Brain microvascular endothelial cell (primary cell): ENCODE data around the gene ANK3.
A peak's percentile ranks its signal among the peaks of the same experiment; 100 is the strongest.

Experiments
- DNase-seq: peaks from one replicate; pipeline ENCODE4 v3.0.0-alpha.2; 2020
- H3K27ac ChIP-seq: fragments of 250-450 bp; sonication (Bioruptor Pico); 2 replicates; pipeline ENCODE4 v1.5.1; 2020; ENCODE audit warnings: mild to moderate bottlenecking, moderate library complexity
- H3K27me3 ChIP-seq: fragments of 250-450 bp; sonication (Bioruptor Pico); replicated peaks from 2 replicates; pipeline ENCODE4 v1.5.1; 2020; ENCODE audit warnings: mild to moderate bottlenecking
- H3K36me3 ChIP-seq: fragments of 250-450 bp; sonication (Bioruptor Pico); replicated peaks from 2 replicates; pipeline ENCODE4 v1.5.1; 2020; ENCODE audit warnings: mild to moderate bottlenecking
- H3K4me3 ChIP-seq: 2 replicates; pipeline ENCODE4 v1.5.1; 2011; ENCODE audit warnings: low read depth, mild to moderate bottlenecking, control low read depth, low read length, moderate library complexity
- CTCF ChIP-seq: IDR thresholded peaks from 2 replicates; pipeline ENCODE4 v1.5.1; 2011; ENCODE audit warnings: low read depth, mild to moderate bottlenecking, moderate library complexity, low read length, control low read depth, inconsistent platforms; ENCODE audit errors: missing control alignments
- in situ Hi-C: cut with HindIII; loops from 2 replicates; pipeline ENCODE4 v1.10.0; 2017; ENCODE audit warnings: low sequenced_read_pairs, low pct_ligation_motif_present

The ANK3 gene

GRCh38 chr10:60291344-60291930 lies 98.2 kb downstream of the ANK3 start:
- Histone ChIP-seq H3K4me3 (no peak overlapping the region), H3K36me3 (no peaks in the 10 kb centered on the region), H3K27me3 (no peaks in the 10 kb centered on the region), H3K27ac (no peak overlapping the region)
- TF ChIP-seq CTCF, result no peak
- in situ Hi-C loops, result no loop called here
- DNase-seq, result peak; percentile 31

- in situ Hi-C loops, result no loop called here
- H3K4me3 ChIP-seq, result no peak overlapping the region
- no peaks in the 10 kb centered on the region for H3K36me3 ChIP-seq
- peak overlapping the region; percentile 4 for H3K27ac ChIP-seq
- H3K27me3 ChIP-seq, result no peaks in the 10 kb centered on the region
- TF ChIP-seq CTCF, result no peak
- DNase-seq, result no peak
These were observed 99.1 kb downstream of the ANK3 start for GRCh38 chr10:60290558-60290957.

GRCh38 chr10:60289800-60290199 lies 99.9 kb downstream of the ANK3 start:
- in situ Hi-C loops, result no loop called here
- peak overlapping the region; percentile 23 for H3K27ac ChIP-seq

GRCh38 chr10:60288256-60288655 lies 101.4 kb downstream of the ANK3 start:
- peak; percentile 24 for TF ChIP-seq CTCF
- no peaks in the 10 kb centered on the region for H3K36me3 ChIP-seq
- H3K4me3 ChIP-seq, result no peak overlapping the region
- in situ Hi-C loops, result no loop called here
- H3K27me3 ChIP-seq, result no peaks in the 10 kb centered on the region
- DNase-seq, result no peak
- no peak overlapping the region for H3K27ac ChIP-seq

More at GRCh38 chr10:60289800-60290199, 99.9 kb downstream of the ANK3 start:
- H3K4me3 ChIP-seq, result no peak overlapping the region
- TF ChIP-seq CTCF, result no peak
- H3K27me3 ChIP-seq, result no peaks in the 10 kb centered on the region
- DNase-seq, result peak; percentile 39
- no peaks in the 10 kb centered on the region for H3K36me3 ChIP-seq

GRCh38 chr10:60286559-60286958 lies 103.1 kb downstream of the ANK3 start:
- TF ChIP-seq CTCF, result no peak
- Histone ChIP-seq H3K27ac (no peak overlapping the region), H3K27me3 (no peaks in the 10 kb centered on the region), H3K4me3 (no peak overlapping the region), H3K36me3 (no peaks in the 10 kb centered on the region)
- no peak for DNase-seq
- in situ Hi-C loops, result no loop called here

GRCh38 chr10:60283397-60283796 lies 106.3 kb downstream of the ANK3 start:
- in situ Hi-C loops, result no loop called here
- Histone ChIP-seq H3K36me3 (no peaks in the 10 kb centered on the region), H3K27ac (peak overlapping the region; percentile 74), H3K4me3 (no peak overlapping the region), H3K27me3 (no peaks in the 10 kb centered on the region)
- TF ChIP-seq CTCF, result no peak
- no peak for DNase-seq
